Measurements from ENCODE around the gene CYP4A22. TPM values are rescaled to one million over a fixed set of nuclear protein-coding genes. Genes with fewer than 3 reads are reported as not detected.

CYP4A22 gene
- total RNA-seq, 1 donor from 2014 or later: not detected

DNA sequence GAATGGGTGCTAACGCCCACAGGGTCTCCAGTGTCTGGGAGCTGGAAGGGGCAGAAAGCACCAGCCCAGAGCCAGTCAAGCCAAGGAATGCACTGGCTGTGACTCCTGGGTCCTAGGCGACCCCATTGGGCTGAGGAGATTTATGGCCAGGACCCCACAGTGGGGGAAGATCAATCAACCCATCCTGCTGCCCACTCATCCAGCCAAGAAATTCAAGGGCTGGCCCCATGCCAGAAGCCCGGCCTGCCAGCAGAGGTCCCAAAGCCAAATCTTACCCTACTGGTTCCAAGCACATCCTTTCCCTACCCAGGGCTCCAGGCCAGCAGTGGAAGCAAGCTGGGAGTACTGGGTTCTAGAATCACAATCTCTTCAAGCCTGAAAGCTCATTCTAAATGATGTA is 59.4 kb downstream of the CYP4A22 start:
- Histone ChIP-seq H3K4me1 (peaks cover 3% of the 10 kb centered on the region), H2AFZ (replicated peaks) (no peak overlapping the region), H3K27ac (no peak overlapping the region), H3F3A (ENCODE audit: low read depth) (no peaks in the 10 kb centered on the region), H3K36me3 (no peaks in the 10 kb centered on the region), H3K4me2 (no peak overlapping the region), H3K9ac (no peak overlapping the region), H3K9me3 (ENCODE audit: low read depth) (no peaks in the 10 kb centered on the region), H3K27me3 (peaks cover 55% of the 10 kb centered on the region), H4K20me1 (ENCODE audit: low read depth) (no peaks in the 10 kb centered on the region), H3K79me2 (ENCODE audit: low read depth) (no peaks in the 10 kb centered on the region), H3K4me3 (no peak overlapping the region)
- TF ChIP-seq EZH2phosphoT487 (IDR thresholded peaks at IDR 0.05) (no peak), EZH2 (IDR thresholded peaks at IDR 0.05) (no peak)
- TF ChIP-seq, protein P1, sequence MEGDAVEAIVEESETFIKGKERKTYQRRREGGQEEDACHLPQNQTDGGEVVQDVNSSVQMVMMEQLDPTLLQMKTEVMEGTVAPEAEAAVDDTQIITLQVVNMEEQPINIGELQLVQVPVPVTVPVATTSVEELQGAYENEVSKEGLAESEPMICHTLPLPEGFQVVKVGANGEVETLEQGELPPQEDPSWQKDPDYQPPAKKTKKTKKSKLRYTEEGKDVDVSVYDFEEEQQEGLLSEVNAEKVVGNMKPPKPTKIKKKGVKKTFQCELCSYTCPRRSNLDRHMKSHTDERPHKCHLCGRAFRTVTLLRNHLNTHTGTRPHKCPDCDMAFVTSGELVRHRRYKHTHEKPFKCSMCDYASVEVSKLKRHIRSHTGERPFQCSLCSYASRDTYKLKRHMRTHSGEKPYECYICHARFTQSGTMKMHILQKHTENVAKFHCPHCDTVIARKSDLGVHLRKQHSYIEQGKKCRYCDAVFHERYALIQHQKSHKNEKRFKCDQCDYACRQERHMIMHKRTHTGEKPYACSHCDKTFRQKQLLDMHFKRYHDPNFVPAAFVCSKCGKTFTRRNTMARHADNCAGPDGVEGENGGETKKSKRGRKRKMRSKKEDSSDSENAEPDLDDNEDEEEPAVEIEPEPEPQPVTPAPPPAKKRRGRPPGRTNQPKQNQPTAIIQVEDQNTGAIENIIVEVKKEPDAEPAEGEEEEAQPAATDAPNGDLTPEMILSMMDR (IDR thresholded peaks at IDR 0.05): peak; percentile 12
- no peak for DNase-seq (ENCODE audit: low spot score)
- H3K36me3 Mint-ChIP-seq: no peaks in the 10 kb centered on the region
- H3K9me3 Mint-ChIP-seq: no peaks in the 10 kb centered on the region
- H3K4me1 Mint-ChIP-seq: peaks cover 9% of the 10 kb centered on the region
- H3K27ac Mint-ChIP-seq: no peak overlapping the region
- no peak overlapping the region for H3K4me3 Mint-ChIP-seq
- peaks cover 10% of the 10 kb centered on the region for H3K27me3 Mint-ChIP-seq (ENCODE audit: insufficient read depth, low read depth)

DNA sequence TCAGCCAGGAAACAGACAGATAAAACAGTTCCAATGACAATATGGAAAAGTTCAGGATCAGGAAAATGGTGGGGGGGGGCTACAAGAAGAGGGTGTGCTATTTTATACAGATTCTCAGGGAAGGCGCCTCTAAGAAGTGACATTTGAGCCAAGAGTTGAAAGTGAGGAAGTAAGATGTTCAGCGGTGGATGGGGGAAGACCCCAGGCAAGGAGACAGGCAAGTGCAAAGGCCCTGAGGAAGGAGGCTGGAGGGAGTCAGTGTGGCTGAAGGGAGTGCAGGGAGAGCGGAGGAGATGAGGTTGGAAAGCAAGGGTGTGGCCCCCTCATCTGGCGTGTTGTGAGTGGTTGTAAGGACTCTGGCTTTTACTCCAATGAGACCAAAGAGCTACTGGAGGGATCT is 61.0 kb downstream of the CYP4A22 start:
- H3K4me1 ChIP-seq: peaks cover under 1% of the 10 kb centered on the region
- TF ChIP-seq EZH2phosphoT487 (IDR thresholded peaks at IDR 0.05): no peak
- no peak overlapping the region for H3K4me3 ChIP-seq
- no peak overlapping the region for H3K4me2 ChIP-seq
- no peaks in the 10 kb centered on the region for H4K20me1 ChIP-seq (ENCODE audit: low read depth)
- Mint-ChIP-seq H3K4me1 (peaks cover 1% of the 10 kb centered on the region), H3K9me3 (peaks cover 2% of the 10 kb centered on the region), H3K36me3 (no peaks in the 10 kb centered on the region), H3K27ac (no peak overlapping the region), H3K27me3 (ENCODE audit: insufficient read depth, low read depth) (peaks cover 6% of the 10 kb centered on the region), H3K4me3 (no peak overlapping the region)
- DNase-seq (ENCODE audit: low spot score): no peak
- H3K79me2 ChIP-seq (ENCODE audit: low read depth): no peaks in the 10 kb centered on the region
- no peak overlapping the region for H2AFZ ChIP-seq (replicated peaks)
- peaks cover 71% of the 10 kb centered on the region for H3K27me3 ChIP-seq
- H3K9ac ChIP-seq: no peak overlapping the region
- H3K36me3 ChIP-seq: no peaks in the 10 kb centered on the region
- no peak overlapping the region for H3K27ac ChIP-seq
- no peaks in the 10 kb centered on the region for H3F3A ChIP-seq (ENCODE audit: low read depth)
- H3K9me3 ChIP-seq (ENCODE audit: low read depth): no peaks in the 10 kb centered on the region

Other genes starting within 250 kb of the CYP4A22 start
- gene CYP4A11, start 196.0 kb upstream of the CYP4A22 start, total RNA-seq (ENCODE audit: low replicate concordance): not detected in 2 replicates
- gene CYP4X1, start 113.8 kb upstream of the CYP4A22 start, total RNA-seq (ENCODE audit: low replicate concordance): 0.17 and 0.19 TPM in 2 replicates
- gene CYP4Z1, start 70.2 kb upstream of the CYP4A22 start, total RNA-seq (ENCODE audit: low replicate concordance): not detected in 2 replicates
- not detected in 2 replicates for gene PDZK1IP1, start 52.6 kb downstream of the CYP4A22 start, total RNA-seq (ENCODE audit: low replicate concordance)
- gene TAL1, start 94.8 kb downstream of the CYP4A22 start, total RNA-seq (ENCODE audit: low replicate concordance): not detected in 2 replicates
- gene STIL, start 176.7 kb downstream of the CYP4A22 start, total RNA-seq (ENCODE audit: low replicate concordance): 49.0 and 59.0 TPM in 2 replicates
- 39.6 and 68.0 TPM in 2 replicates for gene CMPK1, start 196.3 kb downstream of the CYP4A22 start, total RNA-seq (ENCODE audit: low replicate concordance)